Neural cell (in vitro differentiated cells): ENCODE results near the gene STX8. TPM values are rescaled to one million over a fixed set of nuclear protein-coding genes. Genes with fewer than 3 reads are reported as not detected.

Source experiments
- H2AFZ ChIP-seq: fragments of 200-600, 300-800 bp; sonication (generic), shearing (Covaris generic); 2 replicates; pipeline ENCODE4 v1.6.0; 2014; ENCODE audit warnings: low read depth, mild to moderate bottlenecking, antibody characterized with exemption, low read length, moderate library complexity
- H3F3A ChIP-seq: fragments of 200-600 bp; shearing (Covaris generic); 2 replicates; pipeline ENCODE4 v1.6.1; 2016; ENCODE audit warnings: mild to moderate bottlenecking, moderate library complexity, mixed read lengths, antibody characterized with exemption, low read length; ENCODE audit not compliant: insufficient read depth, poor library complexity, severe bottlenecking
- H3K27ac ChIP-seq: fragments of 200-600, 300-800 bp; sonication (generic), shearing (Covaris generic); 2 replicates; pipeline ENCODE4 v1.5.1; 2014; ENCODE audit warnings: mild to moderate bottlenecking, low read length, moderate library complexity
- H3K27me3 ChIP-seq: fragments of 300-800, 200-600 bp; sonication (generic), shearing (Covaris generic); 2 replicates; pipeline ENCODE4 v1.6.0; 2014; ENCODE audit warnings: mild to moderate bottlenecking, low read depth, low read length, moderate library complexity; ENCODE audit not compliant: insufficient read depth
- H3K36me3 ChIP-seq: fragments of 300-800, 200-600 bp; sonication (generic), shearing (Covaris generic); 2 replicates; pipeline ENCODE4 v1.5.1; 2014; ENCODE audit warnings: mild to moderate bottlenecking, antibody characterized with exemption, low read length, moderate library complexity; ENCODE audit not compliant: insufficient read depth
- H3K4me2 ChIP-seq: fragments of 300-800, 200-600 bp; sonication (generic), shearing (Covaris generic); 2 replicates; pipeline ENCODE4 v1.6.0; 2014; ENCODE audit warnings: mild to moderate bottlenecking, low read length
- H3K4me3 ChIP-seq: fragments of 300-800, 200-600 bp; sonication (generic), shearing (Covaris generic); 2 replicates; pipeline ENCODE4 v1.5.1; 2014; ENCODE audit warnings: mild to moderate bottlenecking, low read length, moderate library complexity
- H3K79me2 ChIP-seq: fragments of 200-600 bp; shearing (Covaris generic); replicated peaks from 2 replicates; pipeline ENCODE4 v1.6.0; 2014; ENCODE audit warnings: mild to moderate bottlenecking, low read length, moderate library complexity; ENCODE audit not compliant: insufficient read depth
- H3K9ac ChIP-seq: fragments of 300-800, 200-600 bp; sonication (generic), shearing (Covaris generic); 2 replicates; pipeline ENCODE4 v1.6.1; 2016; ENCODE audit warnings: mild to moderate bottlenecking, low read length, mixed read lengths
- H3K9me2 ChIP-seq: fragments of 200-600 bp; shearing (Covaris generic); 2 replicates; pipeline ENCODE4 v1.6.1; 2016; ENCODE audit warnings: mild to moderate bottlenecking, low read length, mixed read lengths; ENCODE audit not compliant: insufficient read depth
- H3K9me3 ChIP-seq: fragments of 200-600, 300-800 bp; sonication (generic), shearing (Covaris generic); 2 replicates; pipeline ENCODE4 v1.6.1; 2016; ENCODE audit warnings: mild to moderate bottlenecking, mixed run types, low read length, moderate library complexity, mixed read lengths
- H4K20me1 ChIP-seq: fragments of 200-600 bp; shearing (Covaris generic); 2 replicates; pipeline ENCODE4 v1.6.1; 2016; ENCODE audit warnings: mild to moderate bottlenecking, mixed run types; ENCODE audit not compliant: insufficient read depth
- EP300 ChIP-seq: fragments of 450-650 bp; conservative IDR thresholded peaks from 2 replicates; pipeline ENCODE4 v1.6.1; 2014; ENCODE audit warnings: antibody characterized with exemption, mild to moderate bottlenecking, moderate library complexity; ENCODE audit not compliant: poor library complexity, severe bottlenecking
- EZH2 ChIP-seq: fragments of 200-600, 300-800 bp; shearing (Covaris generic), sonication (generic); IDR thresholded peaks from 2 replicates; pipeline ENCODE4 v1.6.1; 2014; ENCODE audit warnings: antibody characterized with exemption, low read length, borderline replicate concordance, mild to moderate bottlenecking; ENCODE audit not compliant: insufficient read depth, poor library complexity, severe bottlenecking
- MXI1 ChIP-seq: fragments of 450-650 bp; conservative IDR thresholded peaks from 2 replicates; pipeline ENCODE4 v1.6.1; 2014; ENCODE audit warnings: antibody characterized with exemption, mild to moderate bottlenecking; ENCODE audit not compliant: poor library complexity, severe bottlenecking
- POLR2AphosphoS5 ChIP-seq: IDR thresholded peaks from 2 replicates; pipeline ENCODE4 v1.6.1; 2012
- RAD21 ChIP-seq: fragments of 450-650 bp; conservative IDR thresholded peaks from 2 replicates; pipeline ENCODE4 v1.6.1; 2014; ENCODE audit warnings: antibody characterized with exemption, mild to moderate bottlenecking, moderate library complexity
- SMC3 ChIP-seq: fragments of 450-650 bp; conservative IDR thresholded peaks from 2 replicates; pipeline ENCODE4 v1.6.1; 2014; ENCODE audit warnings: antibody characterized with exemption, mild to moderate bottlenecking, moderate library complexity; ENCODE audit not compliant: poor library complexity
- TAF1 ChIP-seq: IDR thresholded peaks from 2 replicates; pipeline ENCODE4 v1.6.1; 2012; ENCODE audit warnings: low read depth
- polyA plus RNA-seq: library from polyadenylated mRNA; depleted of rRNA; stranded (reverse); fragments of >200 nt; gene quantifications from 2 replicates; pipeline ENCODE4 v1.2.3, GENCODE V29; 2014
- TF ChIP-seq, protein P1 (sequence below): IDR thresholded peaks from 2 replicates; pipeline ENCODE4 v1.6.1; 2012; ENCODE audit warnings: borderline replicate concordance
- TF ChIP-seq, protein P2 (sequence below): fragments of 450-650 bp; IDR thresholded peaks from 2 replicates; pipeline ENCODE4 v1.5.1; 2014; ENCODE audit warnings: antibody characterized with exemption, mild to moderate bottlenecking, moderate library complexity; ENCODE audit not compliant: poor library complexity, severe bottlenecking

The STX8 gene
- polyA plus RNA-seq, 1 donor from 2014 or later, result 100 TPM

DNA sequence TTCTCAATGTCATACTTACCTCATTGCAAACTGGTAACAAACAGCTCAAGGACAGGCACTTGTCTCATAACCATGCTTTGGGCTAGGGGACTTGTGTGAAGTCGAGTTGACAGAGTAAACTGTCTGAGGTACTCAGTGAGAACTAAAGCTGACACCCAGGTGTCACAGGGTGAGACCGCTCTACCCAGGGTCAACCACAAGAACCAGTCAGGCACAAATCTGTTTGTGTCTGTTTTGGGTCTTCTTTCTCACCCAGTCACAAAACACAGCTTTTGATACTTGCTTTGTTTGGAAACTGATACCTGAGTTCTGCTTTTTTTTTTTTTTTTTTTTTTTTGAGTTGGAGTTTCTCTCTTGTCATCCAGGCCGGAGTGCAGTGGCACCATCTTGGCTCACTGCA is 161.1 kb downstream of the STX8 start:
- no peak overlapping the region for H2AFZ ChIP-seq
- no peaks in the 10 kb centered on the region for H3K79me2 ChIP-seq
- no peaks in the 10 kb centered on the region for H3K27me3 ChIP-seq
- H3K27ac ChIP-seq, result no peak overlapping the region
- H3K9ac ChIP-seq, result no peak overlapping the region
- H3K4me3 ChIP-seq, result no peak overlapping the region
- H3K36me3 ChIP-seq, result no peaks in the 10 kb centered on the region
- TF ChIP-seq, protein P1, sequence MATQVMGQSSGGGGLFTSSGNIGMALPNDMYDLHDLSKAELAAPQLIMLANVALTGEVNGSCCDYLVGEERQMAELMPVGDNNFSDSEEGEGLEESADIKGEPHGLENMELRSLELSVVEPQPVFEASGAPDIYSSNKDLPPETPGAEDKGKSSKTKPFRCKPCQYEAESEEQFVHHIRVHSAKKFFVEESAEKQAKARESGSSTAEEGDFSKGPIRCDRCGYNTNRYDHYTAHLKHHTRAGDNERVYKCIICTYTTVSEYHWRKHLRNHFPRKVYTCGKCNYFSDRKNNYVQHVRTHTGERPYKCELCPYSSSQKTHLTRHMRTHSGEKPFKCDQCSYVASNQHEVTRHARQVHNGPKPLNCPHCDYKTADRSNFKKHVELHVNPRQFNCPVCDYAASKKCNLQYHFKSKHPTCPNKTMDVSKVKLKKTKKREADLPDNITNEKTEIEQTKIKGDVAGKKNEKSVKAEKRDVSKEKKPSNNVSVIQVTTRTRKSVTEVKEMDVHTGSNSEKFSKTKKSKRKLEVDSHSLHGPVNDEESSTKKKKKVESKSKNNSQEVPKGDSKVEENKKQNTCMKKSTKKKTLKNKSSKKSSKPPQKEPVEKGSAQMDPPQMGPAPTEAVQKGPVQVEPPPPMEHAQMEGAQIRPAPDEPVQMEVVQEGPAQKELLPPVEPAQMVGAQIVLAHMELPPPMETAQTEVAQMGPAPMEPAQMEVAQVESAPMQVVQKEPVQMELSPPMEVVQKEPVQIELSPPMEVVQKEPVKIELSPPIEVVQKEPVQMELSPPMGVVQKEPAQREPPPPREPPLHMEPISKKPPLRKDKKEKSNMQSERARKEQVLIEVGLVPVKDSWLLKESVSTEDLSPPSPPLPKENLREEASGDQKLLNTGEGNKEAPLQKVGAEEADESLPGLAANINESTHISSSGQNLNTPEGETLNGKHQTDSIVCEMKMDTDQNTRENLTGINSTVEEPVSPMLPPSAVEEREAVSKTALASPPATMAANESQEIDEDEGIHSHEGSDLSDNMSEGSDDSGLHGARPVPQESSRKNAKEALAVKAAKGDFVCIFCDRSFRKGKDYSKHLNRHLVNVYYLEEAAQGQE, result no peak
- TF ChIP-seq, protein P2, sequence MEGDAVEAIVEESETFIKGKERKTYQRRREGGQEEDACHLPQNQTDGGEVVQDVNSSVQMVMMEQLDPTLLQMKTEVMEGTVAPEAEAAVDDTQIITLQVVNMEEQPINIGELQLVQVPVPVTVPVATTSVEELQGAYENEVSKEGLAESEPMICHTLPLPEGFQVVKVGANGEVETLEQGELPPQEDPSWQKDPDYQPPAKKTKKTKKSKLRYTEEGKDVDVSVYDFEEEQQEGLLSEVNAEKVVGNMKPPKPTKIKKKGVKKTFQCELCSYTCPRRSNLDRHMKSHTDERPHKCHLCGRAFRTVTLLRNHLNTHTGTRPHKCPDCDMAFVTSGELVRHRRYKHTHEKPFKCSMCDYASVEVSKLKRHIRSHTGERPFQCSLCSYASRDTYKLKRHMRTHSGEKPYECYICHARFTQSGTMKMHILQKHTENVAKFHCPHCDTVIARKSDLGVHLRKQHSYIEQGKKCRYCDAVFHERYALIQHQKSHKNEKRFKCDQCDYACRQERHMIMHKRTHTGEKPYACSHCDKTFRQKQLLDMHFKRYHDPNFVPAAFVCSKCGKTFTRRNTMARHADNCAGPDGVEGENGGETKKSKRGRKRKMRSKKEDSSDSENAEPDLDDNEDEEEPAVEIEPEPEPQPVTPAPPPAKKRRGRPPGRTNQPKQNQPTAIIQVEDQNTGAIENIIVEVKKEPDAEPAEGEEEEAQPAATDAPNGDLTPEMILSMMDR, result no peak
- no peak for TF ChIP-seq SMC3
- TF ChIP-seq POLR2AphosphoS5, result no peak
- no peak for TF ChIP-seq MXI1
- TF ChIP-seq RAD21, result no peak
- TF ChIP-seq TAF1, result no peak
- no peak for TF ChIP-seq EZH2
- no peak for TF ChIP-seq EP300
- H3K9me3 ChIP-seq, result no peaks in the 10 kb centered on the region
- H4K20me1 ChIP-seq, result no peaks in the 10 kb centered on the region
- H3F3A ChIP-seq, result no peaks in the 10 kb centered on the region
- no peaks in the 10 kb centered on the region for H3K9me2 ChIP-seq
- no peak overlapping the region for H3K4me2 ChIP-seq

DNA sequence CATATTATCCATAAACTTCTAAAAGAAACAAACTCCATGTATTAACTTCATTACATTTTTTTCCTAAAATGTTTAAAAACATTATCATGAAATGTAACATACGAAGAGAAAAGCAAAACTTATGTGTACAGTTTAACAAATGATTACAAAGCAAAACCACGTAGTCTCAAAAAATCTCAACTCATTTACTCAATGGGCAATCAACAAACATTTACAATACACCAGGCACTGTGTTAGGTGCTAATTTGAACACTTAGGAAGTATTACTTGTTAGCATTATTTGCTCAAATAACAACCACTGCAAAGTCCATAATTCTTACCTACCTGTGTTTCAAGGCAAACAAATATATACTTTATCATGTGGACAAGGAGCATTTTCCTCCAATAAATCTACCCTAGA is 164.9 kb downstream of the STX8 start:
- no peak overlapping the region for H3K4me2 ChIP-seq

More for the DNA sequence above, 164.9 kb downstream of the STX8 start:
- no peak overlapping the region for H3K27ac ChIP-seq
- no peaks in the 10 kb centered on the region for H3K27me3 ChIP-seq
- H3K9me2 ChIP-seq, result no peaks in the 10 kb centered on the region
- no peaks in the 10 kb centered on the region for H4K20me1 ChIP-seq
- H2AFZ ChIP-seq, result no peak overlapping the region
- H3K9ac ChIP-seq, result no peak overlapping the region
- no peaks in the 10 kb centered on the region for H3K79me2 ChIP-seq
- H3K36me3 ChIP-seq, result no peaks in the 10 kb centered on the region
- no peaks in the 10 kb centered on the region for H3K9me3 ChIP-seq
- H3K4me3 ChIP-seq, result no peak overlapping the region
- H3F3A ChIP-seq, result no peaks in the 10 kb centered on the region
- TF ChIP-seq POLR2AphosphoS5 (no peak), SMC3 (no peak), RAD21 (no peak), TAF1 (no peak), EP300 (no peak), MXI1 (no peak), EZH2 (no peak)
- TF ChIP-seq, protein P1, result no peak
- TF ChIP-seq, protein P2, result no peak
